ENCODE data around the gene MAU2. TPM values are rescaled to one million over a fixed set of nuclear protein-coding genes. Genes with fewer than 3 reads are reported as not detected.

The MAU2 gene
- total and polyA plus RNA-seq, 8 donors: 10.6 to 116 (median 35.5) TPM

DNA sequence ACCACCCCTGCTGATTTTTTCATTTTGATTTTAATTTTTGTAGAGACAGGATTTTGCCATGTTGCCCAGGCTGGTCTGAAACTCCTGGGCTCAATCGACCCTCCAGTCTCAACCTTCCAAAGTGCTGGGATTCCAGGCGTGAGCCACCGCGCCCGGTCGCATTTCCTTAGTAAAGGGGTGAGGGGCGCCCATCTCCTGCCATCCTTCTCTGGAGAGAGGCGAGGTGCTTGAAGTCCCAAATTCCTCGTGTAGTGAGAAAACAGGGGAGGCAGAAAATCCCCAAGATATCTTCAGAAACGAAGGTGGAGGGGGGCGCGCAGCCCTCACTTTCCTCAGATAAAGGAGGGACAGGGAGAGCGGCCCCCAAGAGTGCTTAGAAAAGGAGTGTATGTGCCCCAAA, 63.9 kb downstream of the MAU2 start:
- no peak for TF ChIP-seq POLR2A (IDR thresholded peaks at IDR 0.05)
- no peak for TF ChIP-seq POLR2AphosphoS5 (IDR thresholded peaks at IDR 0.05)
- Histone ChIP-seq H3K27me3 (no peaks in the 10 kb centered on the region), H3K4me3 (peak overlapping the region; percentile 77 to 90 (median 80)), H3K27ac (peak overlapping the region in 3 of 5 donors; percentile 90 to 92 (median 91)), H3K36me3 (no peaks in the 10 kb centered on the region), H3K9me3 (no peaks in the 10 kb centered on the region), H3K4me1 (peaks cover 28 to 83% (median 61%) of the 10 kb centered on the region in 4 donors)
- WGBS, 5 donors: 55 to 76% (median 70%) methylated on average over 13 of the region's 13 CpGs
- DNase-seq: no peak
- intact Hi-C loops (cut with DNase I; ENCODE audit: low total_unique reads): no loop called here

DNA sequence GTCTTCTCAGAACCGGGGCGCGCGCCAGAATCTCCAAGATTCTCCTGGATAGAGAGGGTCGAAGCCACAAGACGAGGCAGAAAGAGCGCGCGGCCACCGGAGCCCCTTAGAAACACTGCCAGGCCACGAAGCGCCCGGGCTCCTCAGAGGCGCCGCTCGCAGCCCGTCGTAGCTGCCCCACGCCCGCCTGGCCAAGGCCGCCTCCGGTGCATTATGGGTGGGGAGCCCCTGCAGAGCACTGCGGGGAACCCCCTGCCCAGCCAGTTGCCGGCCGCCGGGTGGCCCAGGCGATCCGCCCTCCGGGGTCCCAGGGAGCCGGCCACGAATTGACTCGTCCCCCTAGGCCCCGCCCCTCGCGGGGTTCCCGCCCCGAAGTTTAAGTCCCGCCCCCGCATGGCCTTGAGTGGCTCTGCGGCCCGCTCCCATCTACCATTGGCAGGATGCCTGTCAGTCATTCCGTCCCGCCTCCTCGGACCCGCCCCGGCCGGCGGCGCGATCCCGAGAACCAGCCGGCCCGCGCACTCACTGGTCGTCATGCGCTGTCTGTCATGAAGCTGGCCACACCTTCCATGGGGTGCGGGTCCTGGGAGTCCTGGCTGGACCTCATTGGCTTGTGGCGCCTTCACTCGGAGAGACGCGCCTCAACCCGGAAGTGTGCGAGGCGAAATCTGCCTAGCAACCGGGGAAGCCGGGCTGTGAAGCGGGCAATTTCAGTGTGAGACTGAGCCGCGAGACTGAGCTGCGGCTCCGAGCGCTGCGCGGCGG, 64.7 kb downstream of the MAU2 start:
- TF ChIP-seq POLR2AphosphoS5 (IDR thresholded peaks at IDR 0.05): peak; percentile 22 to 71 (median 62)
- no peak for TF ChIP-seq POLR2A (IDR thresholded peaks at IDR 0.05)
- TF ChIP-seq, protein P1, sequence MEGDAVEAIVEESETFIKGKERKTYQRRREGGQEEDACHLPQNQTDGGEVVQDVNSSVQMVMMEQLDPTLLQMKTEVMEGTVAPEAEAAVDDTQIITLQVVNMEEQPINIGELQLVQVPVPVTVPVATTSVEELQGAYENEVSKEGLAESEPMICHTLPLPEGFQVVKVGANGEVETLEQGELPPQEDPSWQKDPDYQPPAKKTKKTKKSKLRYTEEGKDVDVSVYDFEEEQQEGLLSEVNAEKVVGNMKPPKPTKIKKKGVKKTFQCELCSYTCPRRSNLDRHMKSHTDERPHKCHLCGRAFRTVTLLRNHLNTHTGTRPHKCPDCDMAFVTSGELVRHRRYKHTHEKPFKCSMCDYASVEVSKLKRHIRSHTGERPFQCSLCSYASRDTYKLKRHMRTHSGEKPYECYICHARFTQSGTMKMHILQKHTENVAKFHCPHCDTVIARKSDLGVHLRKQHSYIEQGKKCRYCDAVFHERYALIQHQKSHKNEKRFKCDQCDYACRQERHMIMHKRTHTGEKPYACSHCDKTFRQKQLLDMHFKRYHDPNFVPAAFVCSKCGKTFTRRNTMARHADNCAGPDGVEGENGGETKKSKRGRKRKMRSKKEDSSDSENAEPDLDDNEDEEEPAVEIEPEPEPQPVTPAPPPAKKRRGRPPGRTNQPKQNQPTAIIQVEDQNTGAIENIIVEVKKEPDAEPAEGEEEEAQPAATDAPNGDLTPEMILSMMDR (IDR thresholded peaks at IDR 0.05): peak in 2 of 7 experiments; percentile 12 to 25
- peak overlapping the region; percentile 77 to 90 (median 80) for H3K4me3 ChIP-seq
- 0 to 1% (median 1%) methylated on average over 19 to 75 of the region's 75 CpGs for WGBS, 5 donors
- intact Hi-C loops (cut with DNase I; ENCODE audit: low total_unique reads): no loop called here
- no peaks in the 10 kb centered on the region for H3K9me3 ChIP-seq
- DNase-seq: peak; percentile 100
- peaks cover 28 to 89% (median 64%) of the 10 kb centered on the region in 4 donors for H3K4me1 ChIP-seq
- H3K27ac ChIP-seq: peak overlapping the region; percentile 88 to 92 (median 90)
- H3K27me3 ChIP-seq: no peaks in the 10 kb centered on the region
- H3K36me3 ChIP-seq: no peaks in the 10 kb centered on the region

DNA sequence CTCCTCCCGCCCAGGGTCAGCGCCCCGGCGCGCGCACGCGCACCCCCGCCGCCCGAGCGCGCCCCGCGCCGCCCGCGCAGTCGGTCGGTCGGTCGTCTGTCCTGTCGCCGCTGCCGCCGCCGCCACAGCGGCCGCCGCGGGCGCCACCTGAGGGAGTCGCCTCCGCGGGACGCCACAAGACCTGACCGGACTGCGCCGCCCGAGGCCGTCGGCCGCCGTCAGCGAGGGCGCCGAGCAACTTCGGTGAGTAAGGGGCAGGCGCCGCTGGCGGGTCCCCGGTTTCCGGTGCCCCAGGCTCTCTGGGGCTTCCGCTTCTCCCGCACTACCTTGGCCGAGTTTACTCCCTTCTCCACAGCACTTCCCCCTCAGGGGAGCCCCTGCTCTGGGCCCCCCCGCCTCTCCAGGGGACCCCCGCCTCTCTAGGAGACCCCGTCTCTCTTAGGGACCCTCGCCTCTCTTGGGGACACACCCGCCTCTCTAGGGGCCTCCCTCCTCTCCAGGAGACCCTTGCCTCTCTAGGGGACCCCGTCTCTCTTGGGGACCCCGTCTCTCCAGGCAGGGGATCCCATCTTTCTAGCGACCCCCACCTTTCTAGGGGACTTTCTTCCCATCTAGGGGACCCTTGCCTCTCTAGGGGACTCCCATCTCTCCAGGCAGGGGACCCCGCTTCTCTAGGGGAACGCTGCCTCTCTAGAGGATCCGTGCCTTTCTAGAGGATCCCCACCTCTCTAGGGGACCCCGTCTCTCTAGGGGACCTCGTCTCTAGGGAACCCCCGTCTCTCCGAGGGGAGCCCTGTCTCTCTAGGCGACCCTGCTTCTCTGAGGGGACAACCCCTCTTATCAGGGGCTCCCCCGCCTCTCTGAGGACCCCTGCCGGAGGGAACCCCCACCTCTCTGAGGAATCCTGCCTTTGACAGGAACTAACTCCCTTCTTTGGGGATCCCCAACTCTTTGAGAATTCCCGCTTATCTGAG, 65.6 kb downstream of the MAU2 start:
- WGBS, 5 donors: 1 to 5% (median 2%) methylated on average over 12 to 75 of the region's 75 CpGs
- peaks cover 28 to 89% (median 61%) of the 10 kb centered on the region in 4 donors for H3K4me1 ChIP-seq
- H3K9me3 ChIP-seq: no peaks in the 10 kb centered on the region

DNA sequence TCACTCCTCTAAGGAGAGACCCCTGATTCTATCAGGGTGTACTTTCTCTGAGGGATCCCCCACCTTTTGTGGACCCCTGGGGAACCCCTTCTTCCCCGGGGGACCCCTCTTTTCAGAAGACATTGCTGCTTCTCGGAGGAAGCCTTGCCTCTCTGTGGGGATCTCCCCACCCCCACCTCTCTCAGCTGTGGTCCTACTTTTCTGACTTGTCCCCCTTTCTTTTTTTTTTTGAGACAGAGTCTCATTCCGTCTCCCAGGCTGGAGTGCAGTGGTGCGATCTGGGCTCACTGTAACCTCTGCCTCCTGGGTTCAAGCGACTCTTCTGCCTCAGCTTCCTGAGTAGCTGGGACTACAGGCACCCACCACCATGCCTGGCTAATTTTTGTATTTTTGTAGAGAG, 66.5 kb downstream of the MAU2 start:
- peaks cover 28 to 89% (median 56%) of the 10 kb centered on the region in 4 donors for H3K4me1 ChIP-seq
- TF ChIP-seq, protein P1 (IDR thresholded peaks at IDR 0.05): no peak
- TF ChIP-seq EP300 (IDR thresholded peaks at IDR 0.05): no peak
- TF ChIP-seq POLR2A (IDR thresholded peaks at IDR 0.05): no peak
- no peak for TF ChIP-seq POLR2AphosphoS5 (IDR thresholded peaks at IDR 0.05)
- 71 to 78% (median 76%) methylated on average over 5 of the region's 5 CpGs for WGBS, 5 donors
- H3K36me3 ChIP-seq: no peaks in the 10 kb centered on the region
- no peaks in the 10 kb centered on the region for H3K27me3 ChIP-seq
- intact Hi-C loops (cut with DNase I; ENCODE audit: low total_unique reads): no loop called here
- H3K27ac ChIP-seq: peak overlapping the region in 4 of 5 donors; percentile 89 to 92 (median 90)
- DNase-seq: no peak
- no peaks in the 10 kb centered on the region for H3K9me3 ChIP-seq
- H3K4me3 ChIP-seq: peak overlapping the region; percentile 77 to 90 (median 80)

More for the DNA sequence above, 65.6 kb downstream of the MAU2 start:
- peak overlapping the region; percentile 77 to 90 (median 80) for H3K4me3 ChIP-seq
- DNase-seq: no peak
- no peaks in the 10 kb centered on the region for H3K27me3 ChIP-seq
- no peak for TF ChIP-seq EP300 (IDR thresholded peaks at IDR 0.05)
- TF ChIP-seq, protein P1 (IDR thresholded peaks at IDR 0.05): no peak
- TF ChIP-seq POLR2A (IDR thresholded peaks at IDR 0.05): no peak
- no peak for TF ChIP-seq POLR2AphosphoS5 (IDR thresholded peaks at IDR 0.05)
- intact Hi-C loops (cut with DNase I; ENCODE audit: low total_unique reads): no loop called here
- peak overlapping the region; percentile 88 to 92 (median 90) for H3K27ac ChIP-seq
- no peaks in the 10 kb centered on the region for H3K36me3 ChIP-seq
